H1 (cell line): ENCODE measurements around the gene MYPOP. TPM values are rescaled to one million over a fixed set of nuclear protein-coding genes. Genes with fewer than 3 reads are reported as not detected.

Experiments
- CTCF ChIA-PET: fragments of 300-600 bp; sonication (Branson Sonifier 250); formaldehyde crosslinking; loops from one replicate; lab custom pipeline; 2021; ENCODE audit not compliant: partially characterized antibody; lab: Charles Lee
- POLR2A ChIA-PET: fragments of 300-600 bp; sonication (Branson Sonifier 250); formaldehyde crosslinking; loops from one replicate; lab custom pipeline; 2021; ENCODE audit warnings: inconsistent platforms; ENCODE audit not compliant: partially characterized antibody; lab: Charles Lee
- DNase-seq, 2 experiments: peaks; one replicate each; pipeline versions ENCODE4 v3.0.0 to v3.0.0-alpha.2; 2010 to 2022; ENCODE audit warnings: low spot score in 2 of 2, low read depth in 1 of 2, mixed read lengths in 1 of 2
- FAIRE-seq: peaks from 2 replicates; lab custom pipeline; 2011; peaks lifted over from hg19 to GRCh38; lab: Jason Lieb, UNC
- H2AFZ ChIP-seq: 2 replicates; pipeline ENCODE4 v1.8.1; 2012; ENCODE audit warnings: low read length, inconsistent platforms
- H2AK5ac ChIP-seq: 2 replicates; pipeline ENCODE4 v1.6.1; 2013; ENCODE audit warnings: low read depth, low read length
- H2BK120ac ChIP-seq: replicated peaks from 2 replicates; pipeline ENCODE3; 2013; ENCODE audit warnings: low read depth, low read length, inconsistent platforms
- H2BK12ac ChIP-seq: 2 replicates; pipeline ENCODE4 v1.6.1; 2013; ENCODE audit warnings: low read depth, low read length
- H2BK15ac ChIP-seq: 2 replicates; pipeline ENCODE4 v1.6.1; 2013; ENCODE audit warnings: low read length
- H2BK20ac ChIP-seq: 2 replicates; pipeline ENCODE4 v1.6.1; 2013; ENCODE audit warnings: low read length
- H2BK5ac ChIP-seq: 2 replicates; pipeline ENCODE4 v1.6.1; 2013; ENCODE audit warnings: low read depth, low read length
- H3K14ac ChIP-seq: 2 replicates; pipeline ENCODE4 v1.6.1; 2013; ENCODE audit warnings: inconsistent platforms; ENCODE audit not compliant: insufficient read length
- H3K18ac ChIP-seq: 2 replicates; pipeline ENCODE4 v1.6.1; 2013; ENCODE audit warnings: low read length; ENCODE audit errors: extremely low read depth
- H3K23ac ChIP-seq: 2 replicates; pipeline ENCODE4 v1.6.1; 2013; ENCODE audit warnings: inconsistent platforms; ENCODE audit not compliant: insufficient read length
- H3K23me2 ChIP-seq: 2 replicates; pipeline ENCODE4 v1.6.1; 2013; ENCODE audit warnings: low read depth, low read length
- H3K27ac ChIP-seq: 2 replicates; pipeline ENCODE4 v1.6.1; 2011; ENCODE audit warnings: low read depth, low read length, inconsistent platforms
- H3K27me3 ChIP-seq, 4 experiments: replicated peaks in 1 of 4; 1 replicate in 1 of 4; 2 replicates in 3 of 4; pipeline versions ENCODE4 v1.6.1 to v1.8.1; 2011 to 2013; ENCODE audit warnings: low read length in 3 of 4, mild to moderate bottlenecking in 3 of 4, inconsistent platforms in 2 of 4, mixed read lengths in 2 of 4, moderate library complexity in 1 of 4; ENCODE audit not compliant: control insufficient read depth in 3 of 4, insufficient read depth in 3 of 4; ENCODE audit errors: extremely low read depth in 1 of 4
- H3K36me3 ChIP-seq, 4 experiments: 2 replicates each; pipeline versions ENCODE4 v1.6.1 to v1.8.1; 2011 to 2013; ENCODE audit warnings: mild to moderate bottlenecking in 4 of 4, low read length in 3 of 4, moderate library complexity in 2 of 4, control low read depth in 1 of 4, inconsistent platforms in 1 of 4; ENCODE audit not compliant: insufficient read depth in 4 of 4, control insufficient read depth in 2 of 4
- H3K4ac ChIP-seq: replicated peaks from 2 replicates; pipeline ENCODE3; 2013; ENCODE audit warnings: low read length, low read depth, mixed read lengths, inconsistent platforms; ENCODE audit not compliant: insufficient read length
- H3K4me1 ChIP-seq, 4 experiments: replicated peaks in 1 of 4; 1 replicate in 1 of 4; 2 replicates in 3 of 4; pipeline versions ENCODE4 v1.6.1 to v1.8.1; 2011 to 2013; ENCODE audit warnings: low read length in 3 of 4, inconsistent platforms in 2 of 4, mixed read lengths in 1 of 4; ENCODE audit not compliant: insufficient read depth in 4 of 4, control insufficient read depth in 3 of 4
- H3K4me2 ChIP-seq, 2 experiments: 2 replicates each; pipeline versions ENCODE4 v1.6.1 to v1.8.1; 2011 to 2013; ENCODE audit warnings: low read depth in 2 of 2, low read length in 2 of 2, control low read depth in 1 of 2, inconsistent platforms in 1 of 2, mild to moderate bottlenecking in 1 of 2; ENCODE audit not compliant: insufficient read depth in 1 of 2
- H3K4me3 ChIP-seq, 4 experiments: fragments of 200-600, 300-600 bp in 1 of 4; sonication (generic), shearing (Covaris generic), sonication (Bioruptor Twin) in 1 of 4; 2 replicates each; pipeline versions ENCODE4 v1.5.1 to v1.8.1; 2011 to 2016; ENCODE audit warnings: low read length in 4 of 4, low read depth in 3 of 4, control low read depth in 2 of 4, inconsistent platforms in 2 of 4, mild to moderate bottlenecking in 2 of 4, mixed read lengths in 1 of 4, moderate library complexity in 1 of 4; ENCODE audit not compliant: insufficient read depth in 2 of 4; ENCODE audit errors: extremely low read depth in 1 of 4
- H3K56ac ChIP-seq: replicated peaks from 2 replicates; pipeline ENCODE3; 2013; ENCODE audit warnings: low read depth, mild to moderate bottlenecking, mixed read lengths, low read length, inconsistent platforms; ENCODE audit not compliant: insufficient read length
- H3K79me1 ChIP-seq: 2 replicates; pipeline ENCODE4 v1.6.1; 2013; ENCODE audit warnings: low read depth, low read length, control low read depth
- H3K79me2 ChIP-seq, 2 experiments: 2 replicates each; pipeline versions ENCODE4 v1.6.1 to v1.8.1; 2012 to 2013; ENCODE audit warnings: low read length in 2 of 2, mild to moderate bottlenecking in 2 of 2, inconsistent platforms in 1 of 2; ENCODE audit not compliant: insufficient read depth in 2 of 2, control insufficient read depth in 1 of 2
- H3K9ac ChIP-seq, 4 experiments: replicated peaks in 1 of 4; 1 replicate in 1 of 4; 2 replicates in 3 of 4; pipeline versions ENCODE4 v1.6.1 to v1.8.1; 2011 to 2013; ENCODE audit warnings: low read depth in 3 of 4, low read length in 3 of 4, control low read depth in 2 of 4, mild to moderate bottlenecking in 2 of 4, moderate library complexity in 2 of 4, inconsistent platforms in 1 of 4; ENCODE audit errors: extremely low read depth in 1 of 4
- H3K9me3 ChIP-seq, 2 experiments: 2 replicates each; pipeline versions ENCODE4 v1.6.1 to v1.8.1; 2012 to 2013; ENCODE audit warnings: mild to moderate bottlenecking in 2 of 2, moderate library complexity in 2 of 2, control low read depth in 1 of 2, inconsistent platforms in 1 of 2, low read depth in 1 of 2, low read length in 1 of 2, mixed read lengths in 1 of 2; ENCODE audit not compliant: insufficient read depth in 2 of 2
- H4K20me1 ChIP-seq, 2 experiments: replicated peaks in 1 of 2; 2 replicates each; pipeline versions ENCODE3 to v1.8.1; 2011 to 2013; ENCODE audit warnings: inconsistent platforms in 2 of 2, low read length in 2 of 2, mild to moderate bottlenecking in 1 of 2; ENCODE audit not compliant: insufficient read depth in 2 of 2, control insufficient read depth in 1 of 2
- H4K5ac ChIP-seq: 2 replicates; pipeline ENCODE4 v1.6.1; 2013; ENCODE audit warnings: low read length, low read depth, mixed read lengths, inconsistent platforms; ENCODE audit not compliant: insufficient read length
- H4K8ac ChIP-seq: 2 replicates; pipeline ENCODE4 v1.8.0; 2013; ENCODE audit warnings: mild to moderate bottlenecking, moderate library complexity, low read length, inconsistent platforms; ENCODE audit not compliant: insufficient read depth; ENCODE audit errors: extremely low read depth
- H4K91ac ChIP-seq: replicated peaks from 2 replicates; pipeline ENCODE3; 2013; ENCODE audit warnings: low read length, mixed read lengths, inconsistent platforms; ENCODE audit not compliant: insufficient read length
- ASH2L ChIP-seq: fragments of 200-600, 300-600 bp; sonication (generic); IDR thresholded peaks from one replicate; pipeline ENCODE4 v1.7.1; 2017; ENCODE audit warnings: low read length
- BRCA1 ChIP-seq: IDR thresholded peaks from 2 replicates; pipeline ENCODE4 v1.6.1; 2012; ENCODE audit warnings: low read depth, low read length, improper control_type of control experiment
- WGBS, 2 experiments: shearing (Covaris generic) in 1 of 2; methylation state at CpG; one replicate each; pipeline versions ENCODE4 v1.1.6 to v1.1.7; 2013 to 2015; ENCODE audit warnings: low lambda C conversion rate in 2 of 2, mixed read lengths in 2 of 2, inconsistent platforms in 1 of 2, low coverage in 1 of 2, missing lambda C conversion rate in 1 of 2; ENCODE audit not compliant: insufficient replicate concordance in 2 of 2, insufficient coverage in 1 of 2, insufficient read length in 1 of 2; ENCODE audit errors: extremely low coverage in 1 of 2, missing lambda C conversion rate in 1 of 2; 5-methylcytosine and 5-hydroxymethylcytosine counted together
- polyA plus RNA-seq, 7 experiments: library from polyadenylated mRNA; depleted of rRNA in 3 of 7; stranded (reverse) in 5 of 7; unstranded in 2 of 7; fragments of >200 nt in 5 of 7; fragments of 200-250 nt in 2 of 7; gene quantifications; 1 replicate in 5 of 7; 2 replicates in 1 of 7; 4 replicates in 1 of 7; pipeline versions ENCODE4 v1.2.1 to v1.2.3, GENCODE V29; 2011 to 2013; ENCODE audit warnings: missing spikeins in 2 of 7, mixed read lengths in 2 of 7
- total RNA-seq: library from RNA; stranded (reverse); fragmentation: NEBNext Ultra II Directional; extraction: Animal tissue kit (Norgen Biotek cat#: 25700); gene quantifications from 2 replicates; pipeline ENCODE4 v1.2.1, GENCODE V29; 2021

The MYPOP gene
- total and polyA plus RNA-seq, 2 of the 8 experiments (the other 6 are each of a cell fraction or from before 2014, with no cell fraction given) = 3.2 to 11.1 TPM

- H4K8ac ChIP-seq = no peak overlapping the region
- H3K36me3 ChIP-seq = no peaks in the 10 kb centered on the region
- H2BK120ac ChIP-seq = no peak overlapping the region
- H3K27ac ChIP-seq = no peak overlapping the region
- POLR2A ChIA-PET = interaction anchor here (1.5 kb wide), 1 partner anchor 16 kb away, joined by 3 read pairs; no protein-coding TSS in a partner anchor
- no peak overlapping the region for H3K4me2 ChIP-seq
- H3K4me3 ChIP-seq = no peak overlapping the region
- H2BK12ac ChIP-seq = no peak overlapping the region; the same call in 1 of the 2 replicates
- H3K4ac ChIP-seq = no peak overlapping the region
- H3K56ac ChIP-seq = no peak overlapping the region
- H4K20me1 ChIP-seq = no peaks in the 10 kb centered on the region
- 89% methylated on average over 6 of the region's 7 CpGs; no CpG with 5 or more reads in 1 of the 2 experiments for WGBS, 2 experiments
- no peak overlapping the region for H3K9ac ChIP-seq
- H2AK5ac ChIP-seq = no peak overlapping the region
- H3K18ac ChIP-seq = no peak overlapping the region
- no peaks in the 10 kb centered on the region for H3K79me1 ChIP-seq
- FAIRE-seq (no peak), DNase-seq (no peak)
- no peaks in the 10 kb centered on the region for H3K79me2 ChIP-seq
- no peak overlapping the region for H4K5ac ChIP-seq
- H2BK15ac ChIP-seq = no peak overlapping the region
- no peaks in the 10 kb centered on the region for H3K27me3 ChIP-seq
- no peaks in the 10 kb centered on the region for H3K23me2 ChIP-seq
- H2AFZ ChIP-seq = no peak overlapping the region
- no peak overlapping the region for H2BK5ac ChIP-seq
- no peak overlapping the region for H3K14ac ChIP-seq
- CTCF ChIA-PET = interaction anchor here (0.6 to 1.3 kb wide), 4 partner anchors 13 to 109 kb away, joined by 3 read pairs; no protein-coding TSS in a partner anchor
- H2BK20ac ChIP-seq = no peak overlapping the region
- H3K4me1 ChIP-seq = no peaks in the 10 kb centered on the region; a peak in 2 of 7 replicates
- H4K91ac ChIP-seq = no peak overlapping the region
- no peak overlapping the region for H3K23ac ChIP-seq
- TF ChIP-seq ASH2L (no peak), BRCA1 (no peak)
- H3K9me3 ChIP-seq = no peaks in the 10 kb centered on the region
Observed at GRCh38 chr19:45919678-45920077, 17.3 kb upstream of the MYPOP start.
